Measurements from ENCODE around the gene STK40.

STK40 gene

GRCh38 chr1:36342426-36343185, 43.1 kb downstream of the STK40 start:
- DNase-seq: peak; percentile 37 to 45

GRCh38 chr1:36341626-36342320, 44.0 kb downstream of the STK40 start:
- no peak for DNase-seq

GRCh38 chr1:36339615-36340014, 46.1 kb downstream of the STK40 start:
- no peak for DNase-seq

GRCh38 chr1:36339215-36339614, 46.5 kb downstream of the STK40 start:
- DNase-seq: no peak

- DNase-seq: no peak
These were observed 47.9 kb downstream of the STK40 start for GRCh38 chr1:36337830-36338229.

GRCh38 chr1:36330940-36331339, 54.8 kb downstream of the STK40 start:
- no peak for DNase-seq

- no peak for DNase-seq
These were observed 55.9 kb downstream of the STK40 start for GRCh38 chr1:36329817-36330216.

GRCh38 chr1:36328713-36329112, 57.0 kb downstream of the STK40 start:
- DNase-seq: no peak

GRCh38 chr1:36328088-36328480, 57.6 kb downstream of the STK40 start:
- DNase-seq: no peak

- no peak for DNase-seq
These were observed 58.2 kb downstream of the STK40 start for GRCh38 chr1:36327421-36328087.

GRCh38 chr1:36326499-36326898, 59.2 kb downstream of the STK40 start:
- DNase-seq: no peak

- DNase-seq: no peak
These were observed 61.4 kb downstream of the STK40 start for GRCh38 chr1:36324353-36324703.

- DNase-seq: peak; percentile 43 to 55
These were observed 61.9 kb downstream of the STK40 start, which contains the start of gene EVA1B for GRCh38 chr1:36323636-36324352. Gene EVA1B, minus strand, starts transcription at chr1:36323645. Its CDS starts 608 bp downstream, at chr1:36323037.

- DNase-seq: no peak
These were observed 62.7 kb downstream of the STK40 start for GRCh38 chr1:36322786-36323635.

- DNase-seq: no peak
These were observed 63.5 kb downstream of the STK40 start for GRCh38 chr1:36322041-36322785.

- peak; percentile 24 to 26 for DNase-seq
These were observed 64.4 kb downstream of the STK40 start for GRCh38 chr1:36321119-36321951.

GRCh38 chr1:36320767-36321118, 65.0 kb downstream of the STK40 start:
- DNase-seq: no peak

GRCh38 chr1:36320291-36320761, 65.4 kb downstream of the STK40 start:
- DNase-seq: no peak

- no peak for DNase-seq
These were observed 76.3 kb downstream of the STK40 start for GRCh38 chr1:36309397-36309796.

GRCh38 chr1:36307601-36308330, 78.0 kb downstream of the STK40 start:
- DNase-seq: no peak
